A673 (cell line): ENCODE data around the gene MROH2A. TPM values are rescaled to one million over a fixed set of nuclear protein-coding genes. Genes with fewer than 3 reads are reported as not detected.

ENCODE experiments used
- BruUV-seq: library from RNA; stranded (reverse); fragments of 400-500 nt; replicated peaks from 2 replicates; lab custom pipeline; 2021; lab: Mats Ljungman, UMichigan
- CTCF ChIA-PET: fragments of 300-600 bp; sonication (Branson Sonifier 250); formaldehyde crosslinking; loops from one replicate; lab custom pipeline; 2022; ENCODE audit warnings: antibody characterized with exemption; lab: Charles Lee
- POLR2A ChIA-PET: fragments of 300-600 bp; sonication (Branson Sonifier 250); formaldehyde crosslinking; loops from one replicate; lab custom pipeline; 2022; ENCODE audit warnings: antibody characterized with exemption; ENCODE audit not compliant: low non-redundant PET; lab: Charles Lee
- DNase-seq: peaks from one replicate; pipeline ENCODE4 v3.0.0-alpha.2; 2015; ENCODE audit warnings: low spot score
- H3K27ac ChIP-seq: fragments of 200-600 bp; sonication (generic); 2 replicates; pipeline ENCODE4 v1.5.1; 2016; ENCODE audit warnings: mixed run types, low read depth, mild to moderate bottlenecking, mixed read lengths, antibody characterized with exemption, low read length; ENCODE audit not compliant: poor library complexity, severe bottlenecking
- H3K27me3 ChIP-seq: fragments of 200-600 bp; sonication (generic); replicated peaks from 2 replicates; pipeline ENCODE4 v1.6.1; 2017; ENCODE audit warnings: mixed run types, low read depth, mild to moderate bottlenecking, mixed read lengths, antibody characterized with exemption, low read length; ENCODE audit not compliant: insufficient read depth, poor library complexity
- H3K36me3 ChIP-seq: fragments of 200-600 bp; sonication (generic); 2 replicates; pipeline ENCODE4 v1.6.1; 2016; ENCODE audit warnings: mixed run types, mild to moderate bottlenecking, mixed read lengths, antibody characterized with exemption, low read length; ENCODE audit not compliant: insufficient read depth, poor library complexity, severe bottlenecking
- H3K4me1 ChIP-seq: fragments of 200-600 bp; sonication (generic); 2 replicates; pipeline ENCODE4 v1.6.1; 2017; ENCODE audit warnings: mixed run types, mild to moderate bottlenecking, mixed read lengths, antibody characterized with exemption, low read length; ENCODE audit not compliant: insufficient read depth, poor library complexity, severe bottlenecking
- H3K4me3 ChIP-seq: fragments of 200-600 bp; sonication (generic); 2 replicates; pipeline ENCODE4 v1.5.1; 2016; ENCODE audit warnings: low read depth, mixed run types, mild to moderate bottlenecking, mixed read lengths, low read length; ENCODE audit not compliant: poor library complexity, severe bottlenecking
- H3K9me3 ChIP-seq: fragments of 200-600 bp; sonication (generic); 2 replicates; pipeline ENCODE4 v1.6.1; 2016; ENCODE audit warnings: mixed run types, low read depth, mild to moderate bottlenecking, mixed read lengths, antibody characterized with exemption, low read length; ENCODE audit not compliant: poor library complexity, severe bottlenecking
- CTCF ChIP-seq: fragments of 300-800, 200-600 bp; sonication (generic); conservative IDR thresholded peaks from 2 replicates; pipeline ENCODE4 v1.5.1; 2017; ENCODE audit warnings: low read depth, mild to moderate bottlenecking, antibody characterized with exemption, low read length, moderate library complexity, mixed read lengths
- EZH2 ChIP-seq: fragments of 200-600 bp; sonication (generic); IDR thresholded peaks from 2 replicates; pipeline ENCODE4 v1.6.1; 2017; ENCODE audit warnings: borderline replicate concordance, low read depth, mild to moderate bottlenecking, mixed read lengths, antibody characterized with exemption, low read length; ENCODE audit not compliant: poor library complexity, severe bottlenecking
- intact Hi-C: fragments of 100-400 bp; cut with micrococcal nuclease; formaldehyde crosslinking; loops from one replicate; pipeline ENCODE4 v1.10.0; 2022; ENCODE audit not compliant: unreplicated experiment
- total RNA-seq: library from RNA; stranded (reverse); gene quantifications from 2 replicates; pipeline ENCODE4 v1.2.3, GENCODE V29; 2021

MROH2A gene
- total RNA-seq, 1 experiment from 2014 or later, result 1.3 TPM

DNA sequence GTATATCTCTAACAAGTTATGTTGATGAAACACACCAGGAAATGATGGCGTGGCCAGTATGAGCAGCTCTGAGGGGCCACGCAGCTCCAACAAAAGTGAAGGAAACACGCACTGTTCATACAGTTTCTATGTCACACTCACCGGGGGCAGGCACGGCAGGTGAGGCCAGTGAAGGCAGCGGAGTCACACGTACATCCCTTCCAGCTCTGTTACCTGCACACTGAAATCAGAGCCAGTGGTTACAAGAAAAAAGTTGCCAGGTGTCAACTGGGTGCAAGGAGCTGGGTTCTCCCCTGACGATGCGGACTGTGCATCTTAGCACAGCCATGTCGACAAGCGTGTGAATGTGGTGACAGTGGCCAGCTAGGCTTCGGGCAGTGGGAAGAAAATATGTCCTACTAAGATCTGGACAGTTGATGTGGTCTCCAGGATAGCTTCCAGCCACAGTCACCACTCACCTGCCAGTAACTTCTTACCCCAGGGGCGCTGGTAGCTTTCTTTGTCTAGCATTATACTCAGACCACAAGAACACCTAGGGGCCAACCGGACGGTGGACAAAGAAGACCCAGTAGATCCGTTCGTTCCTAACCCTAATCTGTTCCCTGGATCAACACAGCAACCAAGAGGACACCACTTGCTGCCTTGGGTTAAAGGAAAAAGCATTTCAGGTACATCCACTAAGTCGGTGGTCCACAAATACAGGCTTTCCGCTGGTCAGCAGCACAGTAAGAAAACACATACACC, 66.1 kb downstream of the MROH2A start:
- BruUV-seq, result no TSS peak
- intact Hi-C loops, result no loop called here
- no peak for DNase-seq
- H3K36me3 ChIP-seq, result peaks cover 100% of the 10 kb centered on the region
- H3K27ac ChIP-seq, result no peak overlapping the region
- ChIA-PET POLR2A (no interaction called here), CTCF (no interaction called here)
- no peak overlapping the region for H3K4me3 ChIP-seq
- H3K4me1 ChIP-seq, result no peaks in the 10 kb centered on the region
- H3K9me3 ChIP-seq, result no peaks in the 10 kb centered on the region
- H3K27me3 ChIP-seq, result no peaks in the 10 kb centered on the region
- no peak for TF ChIP-seq EZH2
- no peak for TF ChIP-seq CTCF

DNA sequence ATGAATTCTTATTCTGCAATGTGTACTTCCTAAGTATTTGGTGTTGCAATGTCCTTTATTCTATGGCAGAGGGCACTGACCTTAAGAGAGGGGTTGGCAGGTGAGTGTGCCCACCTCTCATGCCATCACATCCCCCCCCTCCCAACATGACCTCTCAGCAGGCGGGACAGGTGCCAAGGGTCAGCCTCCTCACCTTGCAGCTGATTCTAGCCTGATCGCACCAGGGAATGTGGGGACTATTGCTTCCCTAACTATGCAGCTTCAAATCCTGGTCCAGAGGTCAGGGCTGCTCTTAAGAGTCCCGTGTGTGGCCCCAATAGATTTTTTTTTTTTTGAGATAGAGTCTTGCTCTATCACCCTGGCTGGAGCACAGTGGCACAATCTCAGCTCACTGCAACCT, 66.7 kb downstream of the MROH2A start:
- DNase-seq, result no peak
- Histone ChIP-seq H3K27ac (no peak overlapping the region), H3K27me3 (no peaks in the 10 kb centered on the region), H3K4me1 (no peaks in the 10 kb centered on the region), H3K9me3 (no peaks in the 10 kb centered on the region), H3K4me3 (no peak overlapping the region), H3K36me3 (peaks cover 100% of the 10 kb centered on the region)
- POLR2A ChIA-PET, result no interaction called here
- CTCF ChIA-PET, result no interaction called here
- BruUV-seq, result no TSS peak
- intact Hi-C loops, result no loop called here
- TF ChIP-seq EZH2, result no peak
- no peak for TF ChIP-seq CTCF

DNA sequence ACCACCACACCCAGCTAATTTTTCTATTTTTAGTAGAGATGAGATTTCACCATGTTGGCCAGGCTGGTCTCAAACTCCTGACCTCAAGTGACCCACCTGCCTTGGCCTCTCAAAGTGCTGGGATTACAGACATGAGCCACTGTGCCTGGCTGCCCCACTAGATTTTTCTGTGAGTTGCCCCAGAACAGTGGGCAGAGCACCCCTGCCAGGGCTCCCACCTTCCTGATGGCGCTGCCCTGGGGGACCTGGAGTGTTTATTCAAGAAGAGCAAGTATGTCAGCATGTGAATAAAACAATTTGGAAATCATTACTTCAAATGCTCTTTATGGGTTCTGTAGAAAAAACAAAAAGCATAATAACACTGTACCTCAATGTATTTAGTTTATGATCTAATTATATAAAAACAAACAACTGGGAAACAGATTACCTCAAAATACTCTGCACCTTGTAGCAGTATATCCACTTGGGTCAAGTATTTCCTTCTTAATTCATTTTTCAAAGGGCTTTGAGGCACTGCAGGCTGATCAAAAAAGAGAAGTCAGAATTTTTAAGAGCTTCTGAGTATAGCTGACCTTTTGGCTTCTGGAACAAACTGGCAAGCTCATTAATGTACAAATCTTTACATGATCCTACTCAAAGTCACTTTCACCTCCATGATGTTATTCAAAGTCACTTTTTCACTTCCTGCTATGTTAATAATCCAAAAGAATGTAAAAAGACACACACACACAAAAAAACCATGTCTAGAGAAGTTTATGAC, 67.4 kb downstream of the MROH2A start:
- intact Hi-C loops, result no loop called here
- Histone ChIP-seq H3K36me3 (peaks cover 100% of the 10 kb centered on the region), H3K4me3 (no peak overlapping the region), H3K4me1 (no peaks in the 10 kb centered on the region), H3K27ac (no peak overlapping the region), H3K27me3 (no peaks in the 10 kb centered on the region), H3K9me3 (no peaks in the 10 kb centered on the region)
- TF ChIP-seq CTCF (no peak), EZH2 (no peak)
- no peak for DNase-seq
- BruUV-seq, result no TSS peak
- CTCF ChIA-PET, result no interaction called here
- POLR2A ChIA-PET, result no interaction called here
